SH-SY5Y (cell line): ENCODE measurements around the gene SVIL.
A peak's percentile ranks its signal among the peaks of the same experiment; 100 is the strongest.

Experiments
- GATA2 ChIP-seq: IDR thresholded peaks from 2 replicates; pipeline ENCODE4 v1.6.1; 2011; ENCODE audit warnings: mild to moderate bottlenecking, low read depth, low read length
- GATA3 ChIP-seq: IDR thresholded peaks from 2 replicates; pipeline ENCODE4 v1.6.1; 2011; ENCODE audit warnings: low read depth, mild to moderate bottlenecking, low read length, moderate library complexity

Gene SVIL

GRCh38 chr10:29634764-29635625 lies at the start of gene SVIL:
TSS of gene SVIL (minus strand) at chr10:29634971. CDS start at chr10:29555058, 79,913 bp downstream.
- TF ChIP-seq GATA3 (no peak), GATA2 (no peak)

- no peak for TF ChIP-seq GATA3
- TF ChIP-seq GATA2, result no peak
Observed at GRCh38 chr10:29681676-29682448, 47.1 kb upstream of the SVIL start.

GRCh38 chr10:29680091-29680490 lies 45.3 kb upstream of the SVIL start:
- TF ChIP-seq GATA3 (no peak), GATA2 (peak; percentile 15; the same call in 1 of the 2 replicates)

GRCh38 chr10:29676732-29677131 lies 42.0 kb upstream of the SVIL start:
- no peak for TF ChIP-seq GATA2
- no peak for TF ChIP-seq GATA3

GRCh38 chr10:29675984-29676383 lies 41.2 kb upstream of the SVIL start:
- no peak for TF ChIP-seq GATA3
- TF ChIP-seq GATA2, result no peak

- TF ChIP-seq GATA3 (no peak), GATA2 (no peak)
Observed at GRCh38 chr10:29671968-29672367, 37.2 kb upstream of the SVIL start.

- TF ChIP-seq GATA3, result no peak
- no peak for TF ChIP-seq GATA2
Observed at GRCh38 chr10:29671228-29671780, 36.5 kb upstream of the SVIL start.

GRCh38 chr10:29670761-29671160 lies 36.0 kb upstream of the SVIL start:
- TF ChIP-seq GATA2, result no peak
- TF ChIP-seq GATA3, result no peak

- TF ChIP-seq GATA2, result no peak
- TF ChIP-seq GATA3, result no peak
Observed at GRCh38 chr10:29669149-29669548, 34.4 kb upstream of the SVIL start.

GRCh38 chr10:29668628-29669027 lies 33.9 kb upstream of the SVIL start:
- TF ChIP-seq GATA3 (no peak), GATA2 (no peak)

- TF ChIP-seq GATA3 (no peak), GATA2 (no peak)
Observed at GRCh38 chr10:29667191-29667590, 32.4 kb upstream of the SVIL start.

- peak; percentile 26; the same call in 1 of the 2 replicates for TF ChIP-seq GATA2
- no peak for TF ChIP-seq GATA3
Observed at GRCh38 chr10:29666201-29666600, 31.4 kb upstream of the SVIL start.

- no peak for TF ChIP-seq GATA3
- no peak for TF ChIP-seq GATA2
Observed at GRCh38 chr10:29663718-29664117, 28.9 kb upstream of the SVIL start.

- TF ChIP-seq GATA2, result no peak
- no peak for TF ChIP-seq GATA3
Observed at GRCh38 chr10:29658984-29659965, 24.5 kb upstream of the SVIL start.
